HCT116 (cell line): Measurements from ENCODE around the gene GET3.

ENCODE experiments used
- CTCF ChIP-seq, 3 experiments: fragments of 200-600 bp in 1 of 3; sonication (generic) in 1 of 3; IDR thresholded peaks in 2 of 3; conservative IDR thresholded peaks in 1 of 3; 2 replicates each; pipeline ENCODE4 v1.5.1; 2012 to 2017; ENCODE audit warnings: low read depth in 2 of 3, low read length in 2 of 3, antibody characterized with exemption in 1 of 3, borderline replicate concordance in 1 of 3, control low read depth in 1 of 3, mild to moderate bottlenecking in 1 of 3, mixed read lengths in 1 of 3, mixed run types in 1 of 3, moderate library complexity in 1 of 3; ENCODE audit not compliant: insufficient read depth in 1 of 3
- EGR1 ChIP-seq: IDR thresholded peaks from 2 replicates; pipeline ENCODE4 v1.6.1; 2012; ENCODE audit warnings: low read depth
- ELF1 ChIP-seq: IDR thresholded peaks from 2 replicates; pipeline ENCODE4 v1.6.1; 2012; ENCODE audit warnings: low read depth, borderline replicate concordance
- EZH2 ChIP-seq: fragments of 200-600 bp; sonication (generic); IDR thresholded peaks from 2 replicates; pipeline ENCODE4 v1.6.1; 2017; ENCODE audit warnings: antibody characterized with exemption, mixed run types
- JUND ChIP-seq: IDR thresholded peaks from 2 replicates; pipeline ENCODE4 v1.6.1; 2012
- MAX ChIP-seq: IDR thresholded peaks from 2 replicates; pipeline ENCODE4 v1.6.1; 2012
- POLR2A ChIP-seq: IDR thresholded peaks from 2 replicates; pipeline ENCODE4 v1.7.0; 2011; ENCODE audit warnings: borderline replicate concordance; ENCODE audit not compliant: insufficient read depth, insufficient read length; ENCODE audit errors: extremely low read depth
- POLR2AphosphoS5 ChIP-seq: IDR thresholded peaks from 2 replicates; pipeline ENCODE4 v1.6.1; 2011; ENCODE audit warnings: mild to moderate bottlenecking, low read depth, low read length, moderate library complexity
- REST ChIP-seq: IDR thresholded peaks from 2 replicates; pipeline ENCODE4 v1.6.1; 2012; ENCODE audit warnings: low read depth
- SP1 ChIP-seq: IDR thresholded peaks from 2 replicates; pipeline ENCODE4 v1.6.1; 2012; ENCODE audit warnings: low read depth
- YY1 ChIP-seq: IDR thresholded peaks from 2 replicates; pipeline ENCODE4 v1.6.1; 2011; ENCODE audit warnings: low read length, low read depth, moderate library complexity, mild to moderate bottlenecking; ENCODE audit not compliant: insufficient replicate concordance; ENCODE audit errors: extremely low read depth
- ZFX ChIP-seq: fragments of 450-650 bp; IDR thresholded peaks from 2 replicates; pipeline ENCODE4 v1.6.1; 2017
- ZNF274 ChIP-seq: fragments of 200-500 bp; sonication (Bioruptor generic); IDR thresholded peaks from 2 replicates; pipeline ENCODE4 v1.6.1; 2014; ENCODE audit warnings: mild to moderate bottlenecking, low read depth, low read length, inconsistent platforms

GRCh38 chr19:12720851-12721655, 16.2 kb upstream of the GET3 start:
- TF ChIP-seq CTCF (IDR thresholded peaks at IDR 0.05 in 2 of 3, conservative IDR thresholded peaks at IDR 0.05 in 1 of 3; ENCODE audit: borderline replicate concordance in 1 of 3, insufficient read depth in 1 of 3, low read depth in 2 of 3, low read length in 2 of 3) (no peak), JUND (no peak), EZH2 (no peak), MAX (no peak), POLR2A (no peak), EGR1 (no peak), YY1 (no peak), POLR2AphosphoS5 (no peak), ZNF274 (no peak), SP1 (no peak), REST (no peak), ZFX (no peak), ELF1 (no peak)
